GM19452 (cell line): ENCODE measurements around the gene C2CD2.

Experiments
- ATAC-seq: cut with Tn5 transposase; IDR thresholded peaks from one replicate; pipeline ENCODE4 v1.9.1; 2021; ENCODE audit not compliant: unreplicated experiment

The C2CD2 gene

GRCh38 chr21:41869771-41870170 lies 84.0 kb downstream of the C2CD2 start:
- ATAC-seq = no peak

- peak; percentile 59 for ATAC-seq
These were observed 85.6 kb downstream of the C2CD2 start for GRCh38 chr21:41868062-41868710.

- ATAC-seq = no peak
These were observed 86.5 kb downstream of the C2CD2 start for GRCh38 chr21:41867313-41867712.

- ATAC-seq = no peak
These were observed 87.5 kb downstream of the C2CD2 start for GRCh38 chr21:41866274-41866809.

GRCh38 chr21:41865002-41865777 lies 88.6 kb downstream of the C2CD2 start:
- ATAC-seq = peak; percentile 44

- no peak for ATAC-seq
These were observed 89.4 kb downstream of the C2CD2 start for GRCh38 chr21:41864311-41865001.

- ATAC-seq = no peak
These were observed 90.4 kb downstream of the C2CD2 start for GRCh38 chr21:41863439-41863740.

GRCh38 chr21:41861987-41862386 lies 91.8 kb downstream of the C2CD2 start:
- no peak for ATAC-seq

- no peak for ATAC-seq
These were observed 92.6 kb downstream of the C2CD2 start for GRCh38 chr21:41861255-41861654.

GRCh38 chr21:41859297-41859980 lies 94.4 kb downstream of the C2CD2 start:
- ATAC-seq = no peak

GRCh38 chr21:41858466-41859296 lies 95.1 kb downstream of the C2CD2 start:
- no peak for ATAC-seq

GRCh38 chr21:41857771-41858300 lies 96.0 kb downstream of the C2CD2 start:
- no peak for ATAC-seq

- no peak for ATAC-seq
These were observed 97.2 kb downstream of the C2CD2 start for GRCh38 chr21:41856572-41856971.

- ATAC-seq = no peak
These were observed 99.3 kb downstream of the C2CD2 start for GRCh38 chr21:41854426-41854995.

- ATAC-seq = no peak
These were observed 100.9 kb downstream of the C2CD2 start for GRCh38 chr21:41852929-41853320.

GRCh38 chr21:41852151-41852928 lies 101.5 kb downstream of the C2CD2 start:
- no peak for ATAC-seq

GRCh38 chr21:41851090-41851790 lies 102.6 kb downstream of the C2CD2 start:
- ATAC-seq = no peak

GRCh38 chr21:41850085-41850484 lies 103.7 kb downstream of the C2CD2 start:
- no peak for ATAC-seq
